ENCODE data around the gene MTFR2. TPM values are rescaled to one million over a fixed set of nuclear protein-coding genes. Genes with fewer than 3 reads are reported as not detected.

Gene MTFR2
- total and polyA plus RNA-seq, 4 donors: 0.08 to 3.6 (median 0.21) TPM

DNA sequence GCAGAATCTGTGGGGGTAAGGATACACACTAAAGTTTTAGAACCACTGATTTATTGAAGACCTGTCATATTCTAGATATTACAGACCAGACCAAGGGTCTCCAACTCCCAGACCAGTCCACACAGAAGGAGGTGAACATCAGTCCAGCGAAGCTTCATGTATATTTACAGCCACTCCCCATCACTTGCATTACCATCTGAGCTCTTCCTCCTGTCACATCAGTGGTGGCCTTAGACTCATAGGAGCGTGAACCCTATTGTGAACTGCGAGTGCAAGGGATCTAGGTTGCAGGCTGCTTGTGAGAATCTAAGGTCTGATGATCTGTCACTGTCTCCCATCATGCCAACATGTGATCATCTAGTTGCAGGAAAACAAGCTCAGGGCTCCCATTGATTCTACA, 44.5 kb upstream of the MTFR2 start:
- Histone ChIP-seq H3K27me3 (ENCODE audit: control insufficient read depth in 4 of 4, insufficient read depth in 4 of 4, low read length in 3 of 4) (no peaks in the 10 kb centered on the region), H3K4me3 (ENCODE audit: low read depth in 1 of 3, low read length in 3 of 3) (no peak overlapping the region), H3K9me3 (ENCODE audit: control insufficient read depth in 4 of 4, low read length in 3 of 4) (no peaks in the 10 kb centered on the region), H3K9ac (ENCODE audit: low read depth in 1 of 2, low read length in 2 of 2) (no peak overlapping the region), H3K4me1 (ENCODE audit: control insufficient read depth in 4 of 4, insufficient read depth in 4 of 4, low read length in 3 of 4) (peaks cover 0 to 8% (median 3%) of the 10 kb centered on the region in 4 donors), H3K27ac (ENCODE audit: low read depth in 1 of 2, low read length in 2 of 2) (no peak overlapping the region), H3K36me3 (ENCODE audit: control insufficient read depth in 4 of 4, insufficient read depth in 3 of 4, low read depth in 1 of 4, low read length in 3 of 4) (no peaks in the 10 kb centered on the region)
- WGBS: 93% methylated on average over 3 of the region's 3 CpGs
- TF ChIP-seq RXRA (IDR thresholded peaks at IDR 0.05) (no peak), JUND (IDR thresholded peaks at IDR 0.05) (no peak), TAF1 (conservative IDR thresholded peaks at IDR 0.05) (no peak), HNF4G (IDR thresholded peaks at IDR 0.05) (no peak), YY1 (IDR thresholded peaks at IDR 0.05) (no peak), NR2F2 (IDR thresholded peaks at IDR 0.05) (no peak), GABPA (IDR thresholded peaks at IDR 0.05 in 1 of 2, conservative IDR thresholded peaks at IDR 0.05 in 1 of 2) (no peak), HNF4A (conservative IDR thresholded peaks at IDR 0.05) (no peak), FOXA1 (IDR thresholded peaks at IDR 0.05) (no peak), RAD21 (IDR thresholded peaks at IDR 0.05) (no peak), EGR1 (IDR thresholded peaks at IDR 0.05; ENCODE audit: low read depth in 2 of 2) (no peak), SP1 (IDR thresholded peaks at IDR 0.05) (no peak), FOXA2 (IDR thresholded peaks at IDR 0.05) (no peak)
- TF ChIP-seq, protein P1, sequence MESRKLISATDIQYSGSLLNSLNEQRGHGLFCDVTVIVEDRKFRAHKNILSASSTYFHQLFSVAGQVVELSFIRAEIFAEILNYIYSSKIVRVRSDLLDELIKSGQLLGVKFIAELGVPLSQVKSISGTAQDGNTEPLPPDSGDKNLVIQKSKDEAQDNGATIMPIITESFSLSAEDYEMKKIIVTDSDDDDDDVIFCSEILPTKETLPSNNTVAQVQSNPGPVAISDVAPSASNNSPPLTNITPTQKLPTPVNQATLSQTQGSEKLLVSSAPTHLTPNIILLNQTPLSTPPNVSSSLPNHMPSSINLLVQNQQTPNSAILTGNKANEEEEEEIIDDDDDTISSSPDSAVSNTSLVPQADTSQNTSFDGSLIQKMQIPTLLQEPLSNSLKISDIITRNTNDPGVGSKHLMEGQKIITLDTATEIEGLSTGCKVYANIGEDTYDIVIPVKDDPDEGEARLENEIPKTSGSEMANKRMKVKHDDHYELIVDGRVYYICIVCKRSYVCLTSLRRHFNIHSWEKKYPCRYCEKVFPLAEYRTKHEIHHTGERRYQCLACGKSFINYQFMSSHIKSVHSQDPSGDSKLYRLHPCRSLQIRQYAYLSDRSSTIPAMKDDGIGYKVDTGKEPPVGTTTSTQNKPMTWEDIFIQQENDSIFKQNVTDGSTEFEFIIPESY (IDR thresholded peaks at IDR 0.05): no peak
- TF ChIP-seq, protein P2, sequence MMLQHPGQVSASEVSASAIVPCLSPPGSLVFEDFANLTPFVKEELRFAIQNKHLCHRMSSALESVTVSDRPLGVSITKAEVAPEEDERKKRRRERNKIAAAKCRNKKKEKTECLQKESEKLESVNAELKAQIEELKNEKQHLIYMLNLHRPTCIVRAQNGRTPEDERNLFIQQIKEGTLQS (IDR thresholded peaks at IDR 0.05): no peak
- TF ChIP-seq, protein P3, sequence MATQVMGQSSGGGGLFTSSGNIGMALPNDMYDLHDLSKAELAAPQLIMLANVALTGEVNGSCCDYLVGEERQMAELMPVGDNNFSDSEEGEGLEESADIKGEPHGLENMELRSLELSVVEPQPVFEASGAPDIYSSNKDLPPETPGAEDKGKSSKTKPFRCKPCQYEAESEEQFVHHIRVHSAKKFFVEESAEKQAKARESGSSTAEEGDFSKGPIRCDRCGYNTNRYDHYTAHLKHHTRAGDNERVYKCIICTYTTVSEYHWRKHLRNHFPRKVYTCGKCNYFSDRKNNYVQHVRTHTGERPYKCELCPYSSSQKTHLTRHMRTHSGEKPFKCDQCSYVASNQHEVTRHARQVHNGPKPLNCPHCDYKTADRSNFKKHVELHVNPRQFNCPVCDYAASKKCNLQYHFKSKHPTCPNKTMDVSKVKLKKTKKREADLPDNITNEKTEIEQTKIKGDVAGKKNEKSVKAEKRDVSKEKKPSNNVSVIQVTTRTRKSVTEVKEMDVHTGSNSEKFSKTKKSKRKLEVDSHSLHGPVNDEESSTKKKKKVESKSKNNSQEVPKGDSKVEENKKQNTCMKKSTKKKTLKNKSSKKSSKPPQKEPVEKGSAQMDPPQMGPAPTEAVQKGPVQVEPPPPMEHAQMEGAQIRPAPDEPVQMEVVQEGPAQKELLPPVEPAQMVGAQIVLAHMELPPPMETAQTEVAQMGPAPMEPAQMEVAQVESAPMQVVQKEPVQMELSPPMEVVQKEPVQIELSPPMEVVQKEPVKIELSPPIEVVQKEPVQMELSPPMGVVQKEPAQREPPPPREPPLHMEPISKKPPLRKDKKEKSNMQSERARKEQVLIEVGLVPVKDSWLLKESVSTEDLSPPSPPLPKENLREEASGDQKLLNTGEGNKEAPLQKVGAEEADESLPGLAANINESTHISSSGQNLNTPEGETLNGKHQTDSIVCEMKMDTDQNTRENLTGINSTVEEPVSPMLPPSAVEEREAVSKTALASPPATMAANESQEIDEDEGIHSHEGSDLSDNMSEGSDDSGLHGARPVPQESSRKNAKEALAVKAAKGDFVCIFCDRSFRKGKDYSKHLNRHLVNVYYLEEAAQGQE (IDR thresholded peaks at IDR 0.05): no peak
- TF ChIP-seq, protein P4, sequence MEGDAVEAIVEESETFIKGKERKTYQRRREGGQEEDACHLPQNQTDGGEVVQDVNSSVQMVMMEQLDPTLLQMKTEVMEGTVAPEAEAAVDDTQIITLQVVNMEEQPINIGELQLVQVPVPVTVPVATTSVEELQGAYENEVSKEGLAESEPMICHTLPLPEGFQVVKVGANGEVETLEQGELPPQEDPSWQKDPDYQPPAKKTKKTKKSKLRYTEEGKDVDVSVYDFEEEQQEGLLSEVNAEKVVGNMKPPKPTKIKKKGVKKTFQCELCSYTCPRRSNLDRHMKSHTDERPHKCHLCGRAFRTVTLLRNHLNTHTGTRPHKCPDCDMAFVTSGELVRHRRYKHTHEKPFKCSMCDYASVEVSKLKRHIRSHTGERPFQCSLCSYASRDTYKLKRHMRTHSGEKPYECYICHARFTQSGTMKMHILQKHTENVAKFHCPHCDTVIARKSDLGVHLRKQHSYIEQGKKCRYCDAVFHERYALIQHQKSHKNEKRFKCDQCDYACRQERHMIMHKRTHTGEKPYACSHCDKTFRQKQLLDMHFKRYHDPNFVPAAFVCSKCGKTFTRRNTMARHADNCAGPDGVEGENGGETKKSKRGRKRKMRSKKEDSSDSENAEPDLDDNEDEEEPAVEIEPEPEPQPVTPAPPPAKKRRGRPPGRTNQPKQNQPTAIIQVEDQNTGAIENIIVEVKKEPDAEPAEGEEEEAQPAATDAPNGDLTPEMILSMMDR (IDR thresholded peaks at IDR 0.05; ENCODE audit: low read depth, low read length, missing input control): no peak
- no peak for DNase-seq (ENCODE audit: low spot score)
